ENCODE results near the gene RAD54L. TPM values are rescaled to one million over a fixed set of nuclear protein-coding genes. Genes with fewer than 3 reads are reported as not detected.

Gene RAD54L
- total RNA-seq, 1 donor from 2014 or later = 50.2 TPM

- no peaks in the 10 kb centered on the region for H3K9me3 Mint-ChIP-seq
- H3K27me3 Mint-ChIP-seq (ENCODE audit: insufficient read depth) = no peaks in the 10 kb centered on the region
- intact Hi-C loops (cut with micrococcal nuclease) = no loop called here
- no peak overlapping the region for H3K27ac Mint-ChIP-seq
- H3K4me3 Mint-ChIP-seq = no peak overlapping the region
- H3K36me3 Mint-ChIP-seq (ENCODE audit: low read depth) = peaks cover 56% of the 10 kb centered on the region
- DNase-seq (ENCODE audit: low spot score) = no peak
- H3K4me1 Mint-ChIP-seq (ENCODE audit: low read depth) = peaks cover 3% of the 10 kb centered on the region
These were observed 32.5 kb downstream of the RAD54L start for GRCh38 chr1:46280092-46280491.

DNA sequence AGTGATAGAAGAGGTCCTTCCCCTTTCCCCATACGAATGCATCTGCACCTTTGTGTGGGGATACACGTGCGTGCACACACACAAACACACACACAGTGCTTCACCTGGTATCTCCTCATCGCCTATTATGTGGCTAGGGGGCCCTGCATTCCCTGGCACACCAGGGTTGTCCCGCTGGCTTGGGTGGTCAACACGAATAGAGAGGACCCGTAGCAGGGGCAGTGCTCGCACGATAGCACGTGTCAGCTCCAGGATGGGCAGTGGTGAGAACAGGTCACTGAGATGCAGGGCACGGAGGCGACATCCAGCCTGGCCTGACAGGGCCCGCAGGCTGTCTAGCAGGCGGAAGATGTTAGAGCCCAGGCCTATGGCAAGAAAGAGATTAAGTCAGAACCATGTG lies 33.5 kb downstream of the RAD54L start:
- H3K36me3 Mint-ChIP-seq (ENCODE audit: low read depth) = peaks cover 49% of the 10 kb centered on the region
- H3K4me1 Mint-ChIP-seq (ENCODE audit: low read depth) = peaks cover 6% of the 10 kb centered on the region
- H3K27me3 Mint-ChIP-seq (ENCODE audit: insufficient read depth) = no peaks in the 10 kb centered on the region
- no peak overlapping the region for H3K27ac Mint-ChIP-seq
- H3K9me3 Mint-ChIP-seq = no peaks in the 10 kb centered on the region
- intact Hi-C loops (cut with micrococcal nuclease) = no loop called here
- no peak for DNase-seq (ENCODE audit: low spot score)
- no peak overlapping the region for H3K4me3 Mint-ChIP-seq

- H3K4me3 Mint-ChIP-seq = no peak overlapping the region
- H3K4me1 Mint-ChIP-seq (ENCODE audit: low read depth) = peaks cover 23% of the 10 kb centered on the region
- H3K9me3 Mint-ChIP-seq = no peaks in the 10 kb centered on the region
- H3K27me3 Mint-ChIP-seq (ENCODE audit: insufficient read depth) = no peaks in the 10 kb centered on the region
- no peak for DNase-seq (ENCODE audit: low spot score)
- H3K27ac Mint-ChIP-seq = peak overlapping the region; percentile 21
- H3K36me3 Mint-ChIP-seq (ENCODE audit: low read depth) = peaks cover 50% of the 10 kb centered on the region
- intact Hi-C loops (cut with micrococcal nuclease) = no loop called here
These were observed 36.5 kb downstream of the RAD54L start for GRCh38 chr1:46284058-46284457.

- no peaks in the 10 kb centered on the region for H3K9me3 Mint-ChIP-seq
- H3K27ac Mint-ChIP-seq = no peak overlapping the region
- H3K4me1 Mint-ChIP-seq (ENCODE audit: low read depth) = peaks cover 25% of the 10 kb centered on the region
- intact Hi-C loops (cut with micrococcal nuclease) = no loop called here
- no peak for DNase-seq (ENCODE audit: low spot score)
- peaks cover 55% of the 10 kb centered on the region for H3K36me3 Mint-ChIP-seq (ENCODE audit: low read depth)
- H3K4me3 Mint-ChIP-seq = no peak overlapping the region
- H3K27me3 Mint-ChIP-seq (ENCODE audit: insufficient read depth) = no peaks in the 10 kb centered on the region
These were observed 37.3 kb downstream of the RAD54L start for GRCh38 chr1:46284597-46285564.

- peaks cover 25% of the 10 kb centered on the region for H3K4me1 Mint-ChIP-seq (ENCODE audit: low read depth)
- H3K27me3 Mint-ChIP-seq (ENCODE audit: insufficient read depth) = no peaks in the 10 kb centered on the region
- peak overlapping the region; percentile 10 for H3K27ac Mint-ChIP-seq
- no peaks in the 10 kb centered on the region for H3K9me3 Mint-ChIP-seq
- no peak overlapping the region for H3K4me3 Mint-ChIP-seq
- intact Hi-C loops (cut with micrococcal nuclease) = no loop called here
- DNase-seq (ENCODE audit: low spot score) = peak; percentile 38
- peaks cover 53% of the 10 kb centered on the region for H3K36me3 Mint-ChIP-seq (ENCODE audit: low read depth)
These were observed 38.3 kb downstream of the RAD54L start for GRCh38 chr1:46285730-46286477.

DNA sequence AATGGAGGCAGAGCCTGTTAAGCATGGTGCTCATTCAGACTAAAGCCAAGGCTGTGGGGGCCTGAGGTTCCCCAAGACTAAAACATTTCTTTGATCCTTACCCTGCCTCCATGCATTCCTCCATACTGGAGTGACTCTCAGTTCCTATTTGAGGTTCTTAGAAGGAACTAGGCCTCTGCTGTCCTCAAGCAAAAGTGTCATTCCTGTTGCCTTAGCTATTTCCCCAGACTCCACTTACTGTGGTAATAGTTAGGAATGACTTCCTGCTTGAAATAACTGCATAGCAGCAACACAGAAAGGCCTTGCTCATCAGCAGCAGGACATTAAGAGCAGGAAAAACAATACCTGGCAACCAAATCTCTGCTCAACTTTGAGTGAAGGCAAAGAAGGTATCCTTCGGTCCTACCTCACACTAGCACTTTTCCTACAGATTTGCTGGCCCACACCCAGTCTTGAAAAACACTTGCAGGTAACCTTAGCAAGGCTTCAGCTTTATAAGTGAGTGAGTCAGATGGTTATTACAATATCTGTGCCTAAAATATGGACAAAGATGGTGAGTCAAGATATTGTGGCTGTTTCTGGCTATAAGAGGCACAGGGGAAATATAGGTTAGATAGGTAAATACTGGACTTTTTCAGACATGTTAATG lies 41.0 kb downstream of the RAD54L start:
- H3K27me3 Mint-ChIP-seq (ENCODE audit: insufficient read depth) = no peaks in the 10 kb centered on the region
- H3K36me3 Mint-ChIP-seq (ENCODE audit: low read depth) = peaks cover 34% of the 10 kb centered on the region
- peaks cover 25% of the 10 kb centered on the region for H3K4me1 Mint-ChIP-seq (ENCODE audit: low read depth)
- intact Hi-C loops (cut with micrococcal nuclease) = no loop called here
- no peak for DNase-seq (ENCODE audit: low spot score)
- no peaks in the 10 kb centered on the region for H3K9me3 Mint-ChIP-seq
- H3K4me3 Mint-ChIP-seq = no peak overlapping the region
- peak overlapping the region; percentile 47 for H3K27ac Mint-ChIP-seq

GRCh38 chr1:46289134-46289494 lies 41.6 kb downstream of the RAD54L start:
- Mint-ChIP-seq H3K4me1 (ENCODE audit: low read depth) (peaks cover 25% of the 10 kb centered on the region), H3K4me3 (no peak overlapping the region), H3K9me3 (no peaks in the 10 kb centered on the region), H3K36me3 (ENCODE audit: low read depth) (peaks cover 31% of the 10 kb centered on the region), H3K27me3 (ENCODE audit: insufficient read depth) (no peaks in the 10 kb centered on the region), H3K27ac (peak overlapping the region; percentile 47)
- DNase-seq (ENCODE audit: low spot score) = no peak
- intact Hi-C loops (cut with micrococcal nuclease) = no loop called here

DNA sequence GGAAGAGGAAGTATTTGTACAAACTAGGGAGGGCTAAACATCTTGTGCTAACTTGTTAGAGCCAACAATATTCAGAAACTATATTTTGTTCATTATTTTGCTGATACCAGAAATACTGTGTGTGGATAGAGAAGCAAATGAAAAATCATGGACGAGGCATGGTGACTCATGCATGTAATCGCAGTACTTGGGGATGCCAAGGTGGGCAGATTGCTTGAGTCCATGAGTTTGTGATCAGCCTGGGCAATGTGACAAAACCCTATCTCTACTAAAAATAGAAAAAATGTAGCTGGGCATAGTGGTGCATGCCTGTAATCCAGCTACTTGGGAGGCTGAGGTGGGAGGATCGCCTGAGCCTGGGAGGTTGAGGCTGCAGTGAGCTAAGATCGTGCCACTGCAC lies 42.4 kb downstream of the RAD54L start:
- H3K27me3 Mint-ChIP-seq (ENCODE audit: insufficient read depth) = no peaks in the 10 kb centered on the region
- intact Hi-C loops (cut with micrococcal nuclease) = no loop called here
- no peak overlapping the region for H3K27ac Mint-ChIP-seq
- no peak for DNase-seq (ENCODE audit: low spot score)
- no peak overlapping the region for H3K4me3 Mint-ChIP-seq
- no peaks in the 10 kb centered on the region for H3K9me3 Mint-ChIP-seq
- peaks cover 28% of the 10 kb centered on the region for H3K36me3 Mint-ChIP-seq (ENCODE audit: low read depth)
- peaks cover 24% of the 10 kb centered on the region for H3K4me1 Mint-ChIP-seq (ENCODE audit: low read depth)

- H3K27me3 Mint-ChIP-seq (ENCODE audit: insufficient read depth) = no peaks in the 10 kb centered on the region
- DNase-seq (ENCODE audit: low spot score) = no peak
- no peaks in the 10 kb centered on the region for H3K9me3 Mint-ChIP-seq
- H3K36me3 Mint-ChIP-seq (ENCODE audit: low read depth) = peaks cover 35% of the 10 kb centered on the region
- intact Hi-C loops (cut with micrococcal nuclease) = no loop called here
- H3K27ac Mint-ChIP-seq = no peak overlapping the region
- H3K4me1 Mint-ChIP-seq (ENCODE audit: low read depth) = peaks cover 8% of the 10 kb centered on the region
- H3K4me3 Mint-ChIP-seq = no peak overlapping the region
These were observed 47.7 kb downstream of the RAD54L start for GRCh38 chr1:46295306-46295705.

- peaks cover 31% of the 10 kb centered on the region for H3K36me3 Mint-ChIP-seq (ENCODE audit: low read depth)
- peaks cover 20% of the 10 kb centered on the region for H3K4me1 Mint-ChIP-seq (ENCODE audit: low read depth)
- H3K27me3 Mint-ChIP-seq (ENCODE audit: insufficient read depth) = no peaks in the 10 kb centered on the region
- no peak for DNase-seq (ENCODE audit: low spot score)
- intact Hi-C loops (cut with micrococcal nuclease) = no loop called here
- H3K9me3 Mint-ChIP-seq = no peaks in the 10 kb centered on the region
- no peak overlapping the region for H3K4me3 Mint-ChIP-seq
- H3K27ac Mint-ChIP-seq = no peak overlapping the region
These were observed 50.8 kb downstream of the RAD54L start for GRCh38 chr1:46298387-46298786.

DNA sequence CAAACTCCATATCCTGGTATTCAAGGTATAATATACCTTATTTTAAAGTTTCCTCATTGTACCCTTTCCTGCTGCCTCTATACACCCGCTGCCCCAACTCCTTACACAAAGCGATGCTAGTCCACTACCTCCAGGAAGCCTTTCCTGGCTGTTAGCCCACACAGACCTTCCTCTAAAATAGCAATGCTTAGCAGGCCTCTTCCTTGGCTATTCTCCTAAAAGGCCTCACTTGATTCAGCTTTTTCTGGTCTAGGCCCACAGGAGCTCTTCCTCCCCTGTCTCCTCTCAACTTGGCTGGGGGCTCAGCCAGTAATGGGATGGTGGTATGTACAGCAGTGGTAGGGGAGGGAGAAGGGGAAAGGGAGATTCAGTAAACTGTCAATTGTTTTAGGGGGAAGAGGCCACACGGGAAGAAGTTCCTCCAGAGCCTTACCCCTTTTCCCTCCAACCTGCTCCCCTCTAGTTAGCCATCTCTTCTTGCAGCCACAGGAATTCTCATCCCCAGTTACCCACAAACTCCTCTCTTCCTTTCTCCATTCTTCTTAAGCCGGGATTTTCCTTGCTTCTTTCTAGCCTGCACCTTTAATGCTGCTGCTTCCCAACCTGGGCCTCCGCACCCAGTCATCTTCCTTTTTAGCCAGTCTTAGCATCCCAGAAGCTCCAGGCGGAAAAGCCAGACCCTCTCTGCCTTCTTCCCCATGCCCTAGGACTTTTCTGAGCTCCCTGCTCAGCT lies 53.3 kb downstream of the RAD54L start:
- no peaks in the 10 kb centered on the region for H3K9me3 Mint-ChIP-seq
- H3K4me1 Mint-ChIP-seq (ENCODE audit: low read depth) = peaks cover 25% of the 10 kb centered on the region
- intact Hi-C loops (cut with micrococcal nuclease) = loop anchor here (1.0 to 5.0 kb wide), 3 partner anchors 103 to 809 kb away; partner anchors contain the start of genes MAST2, POMGNT1 and TESK2
- peaks cover 32% of the 10 kb centered on the region for H3K36me3 Mint-ChIP-seq (ENCODE audit: low read depth)
- no peak for DNase-seq (ENCODE audit: low spot score)
- H3K4me3 Mint-ChIP-seq = peak overlapping the region; percentile 100
- H3K27ac Mint-ChIP-seq = peak overlapping the region; percentile 99
- H3K27me3 Mint-ChIP-seq (ENCODE audit: insufficient read depth) = no peaks in the 10 kb centered on the region

- H3K9me3 Mint-ChIP-seq = no peaks in the 10 kb centered on the region
- DNase-seq (ENCODE audit: low spot score) = no peak
- intact Hi-C loops (cut with micrococcal nuclease) = loop anchor here (1.0 to 5.0 kb wide), 3 partner anchors 103 to 809 kb away; partner anchors contain the start of genes MAST2, POMGNT1 and TESK2
- H3K27me3 Mint-ChIP-seq (ENCODE audit: insufficient read depth) = no peaks in the 10 kb centered on the region
- H3K4me1 Mint-ChIP-seq (ENCODE audit: low read depth) = peaks cover 29% of the 10 kb centered on the region
- H3K4me3 Mint-ChIP-seq = peak overlapping the region; percentile 100
- peak overlapping the region; percentile 99 for H3K27ac Mint-ChIP-seq
- peaks cover 30% of the 10 kb centered on the region for H3K36me3 Mint-ChIP-seq (ENCODE audit: low read depth)
These were observed 53.8 kb downstream of the RAD54L start for GRCh38 chr1:46301406-46301807.

Measured in activated T-helper 1 cell treated with anti-CD3 and anti-CD28 coated beads, Interleukin-12 subunit alpha, Interleukin-12 subunit beta, Interleukin-2, Interleukin-4 antibody, amounts not matched to agents 30 ng/mL and 10 ng/mL and 1 ng/mL, durations not matched to agents 14 hours and 24 hours and 36 hours (primary cell).